Body of pancreas (tissue), 4 donors: ENCODE measurements around the gene ILDR1. TPM values are rescaled to one million over a fixed set of nuclear protein-coding genes. Genes with fewer than 3 reads are reported as not detected.

Experiments
- ATAC-seq: fragments of 150-250 bp; one replicate; pipeline ENCODE4 v1.9.1; 2016
- DNase-seq, 4 donors: peaks; one replicate each; pipeline ENCODE4 v3.0.0-alpha.2; 2019
- H3K27ac ChIP-seq, 4 donors: fragments of 200-600 bp; sonication (generic); 1 replicate in 3 of 4; 2 replicates in 1 of 4; pipeline versions ENCODE4 v1.5.1 to v1.6.1; 2016 to 2019; ENCODE audit warnings: mild to moderate bottlenecking in 1 of 4, mixed read lengths in 1 of 4, moderate library complexity in 1 of 4
- H3K27me3 ChIP-seq, 2 donors: fragments of 200-600 bp; sonication (generic); one replicate each; pipeline ENCODE4 v1.6.0; 2016; ENCODE audit warnings: mild to moderate bottlenecking in 1 of 2
- H3K36me3 ChIP-seq, 2 donors: fragments of 200-600 bp; sonication (generic); replicated peaks in 1 of 2; 2 replicates each; pipeline ENCODE4 v1.5.1; 2016; ENCODE audit warnings: low read depth in 2 of 2; ENCODE audit not compliant: insufficient read depth in 1 of 2
- H3K4me1 ChIP-seq: fragments of 200-600 bp; sonication (generic); one replicate; pipeline ENCODE4 v1.6.0; 2016
- H3K4me3 ChIP-seq, 2 donors: fragments of 200-600 bp; sonication (generic); 1 replicate in 1 of 2; 2 replicates in 1 of 2; pipeline ENCODE4 v1.5.1; 2016 to 2019
- H3K9me3 ChIP-seq, 3 donors: fragments of 200-600 bp; sonication (generic); 1 replicate in 2 of 3; 2 replicates in 1 of 3; pipeline ENCODE4 v1.5.1; 2016
- POLR2A ChIP-seq, 3 donors: fragments of 450-650 bp; IDR thresholded peaks; one replicate each; pipeline ENCODE4 v1.6.1; 2016; ENCODE audit warnings: antibody characterized with exemption in 3 of 3, mild to moderate bottlenecking in 2 of 3
- WGBS, 2 donors: methylation state at CpG; one replicate each; pipeline ENCODE4 v1.1.5; 2017; 5-methylcytosine and 5-hydroxymethylcytosine counted together
- intact Hi-C: fragments of 100-400 bp; cut with DNase I; formaldehyde crosslinking; loops from one replicate; pipeline ENCODE4 v1.15.1; 2023
- total RNA-seq, 2 donors: library from RNA; depleted of rRNA; stranded (reverse); fragments of >200 nt; gene quantifications; one replicate each; pipeline ENCODE4 v1.1.0, GENCODE V29; 2016
- TF ChIP-seq, protein P1 (sequence below), 7 experiments: fragments of 450-650 bp in 4 of 7; fragments of 200-600 bp in 3 of 7; sonication (generic) in 3 of 7; IDR thresholded peaks; one replicate each; pipeline ENCODE4 v1.5.1; 2016 to 2019; ENCODE audit warnings: antibody characterized with exemption in 7 of 7

ILDR1 gene
- total RNA-seq, 2 donors from 2014 or later: 2.9 to 4.6 TPM

- no peak for TF ChIP-seq POLR2A (IDR thresholded peaks at IDR 0.05)
- TF ChIP-seq, protein P1, sequence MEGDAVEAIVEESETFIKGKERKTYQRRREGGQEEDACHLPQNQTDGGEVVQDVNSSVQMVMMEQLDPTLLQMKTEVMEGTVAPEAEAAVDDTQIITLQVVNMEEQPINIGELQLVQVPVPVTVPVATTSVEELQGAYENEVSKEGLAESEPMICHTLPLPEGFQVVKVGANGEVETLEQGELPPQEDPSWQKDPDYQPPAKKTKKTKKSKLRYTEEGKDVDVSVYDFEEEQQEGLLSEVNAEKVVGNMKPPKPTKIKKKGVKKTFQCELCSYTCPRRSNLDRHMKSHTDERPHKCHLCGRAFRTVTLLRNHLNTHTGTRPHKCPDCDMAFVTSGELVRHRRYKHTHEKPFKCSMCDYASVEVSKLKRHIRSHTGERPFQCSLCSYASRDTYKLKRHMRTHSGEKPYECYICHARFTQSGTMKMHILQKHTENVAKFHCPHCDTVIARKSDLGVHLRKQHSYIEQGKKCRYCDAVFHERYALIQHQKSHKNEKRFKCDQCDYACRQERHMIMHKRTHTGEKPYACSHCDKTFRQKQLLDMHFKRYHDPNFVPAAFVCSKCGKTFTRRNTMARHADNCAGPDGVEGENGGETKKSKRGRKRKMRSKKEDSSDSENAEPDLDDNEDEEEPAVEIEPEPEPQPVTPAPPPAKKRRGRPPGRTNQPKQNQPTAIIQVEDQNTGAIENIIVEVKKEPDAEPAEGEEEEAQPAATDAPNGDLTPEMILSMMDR (IDR thresholded peaks at IDR 0.05): no peak
- DNase-seq (peak in 1 of 4 donors; percentile 40), ATAC-seq (no peak)
- intact Hi-C loops: no loop called here
- Histone ChIP-seq H3K4me1 (no peaks in the 10 kb centered on the region), H3K27ac (no peak overlapping the region), H3K9me3 (no peaks in the 10 kb centered on the region), H3K4me3 (no peak overlapping the region), H3K27me3 (no peaks in the 10 kb centered on the region), H3K36me3 (no peaks in the 10 kb centered on the region)
- WGBS, 2 donors: 78 to 97% methylated on average over 2 of the region's 2 CpGs
Measured at GRCh38 chr3:121957674-121958415, 64.2 kb downstream of the ILDR1 start.

DNA sequence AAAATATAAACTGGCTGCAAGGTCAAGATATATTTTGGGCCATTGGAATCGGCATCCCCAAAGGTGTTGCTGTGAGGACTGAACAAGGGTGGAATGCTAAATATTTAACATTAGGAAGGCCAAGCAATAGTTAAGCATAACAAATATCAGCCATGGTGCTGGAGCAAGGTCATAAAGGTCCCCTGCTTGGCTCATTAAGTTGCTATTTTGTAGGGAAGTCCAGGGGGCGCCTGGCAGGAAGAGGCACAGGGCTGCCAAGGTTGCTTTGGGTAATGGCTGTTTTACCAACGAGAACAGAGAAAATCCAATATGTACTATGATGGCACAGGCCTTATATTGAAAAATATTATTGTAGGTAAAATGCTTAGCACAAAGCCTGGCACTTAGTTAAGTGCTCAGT, 65.7 kb downstream of the ILDR1 start:
- intact Hi-C loops: no loop called here
- WGBS, 2 donors: 64 to 66% methylated on average over 3 of the region's 3 CpGs
- Histone ChIP-seq H3K4me1 (peaks cover 7% of the 10 kb centered on the region), H3K36me3 (no peaks in the 10 kb centered on the region), H3K4me3 (no peak overlapping the region), H3K27me3 (no peaks in the 10 kb centered on the region), H3K27ac (no peak overlapping the region), H3K9me3 (no peaks in the 10 kb centered on the region)
- no peak for TF ChIP-seq POLR2A (IDR thresholded peaks at IDR 0.05)
- TF ChIP-seq, protein P1 (IDR thresholded peaks at IDR 0.05): no peak
- no peak for DNase-seq
- no peak for ATAC-seq

DNA sequence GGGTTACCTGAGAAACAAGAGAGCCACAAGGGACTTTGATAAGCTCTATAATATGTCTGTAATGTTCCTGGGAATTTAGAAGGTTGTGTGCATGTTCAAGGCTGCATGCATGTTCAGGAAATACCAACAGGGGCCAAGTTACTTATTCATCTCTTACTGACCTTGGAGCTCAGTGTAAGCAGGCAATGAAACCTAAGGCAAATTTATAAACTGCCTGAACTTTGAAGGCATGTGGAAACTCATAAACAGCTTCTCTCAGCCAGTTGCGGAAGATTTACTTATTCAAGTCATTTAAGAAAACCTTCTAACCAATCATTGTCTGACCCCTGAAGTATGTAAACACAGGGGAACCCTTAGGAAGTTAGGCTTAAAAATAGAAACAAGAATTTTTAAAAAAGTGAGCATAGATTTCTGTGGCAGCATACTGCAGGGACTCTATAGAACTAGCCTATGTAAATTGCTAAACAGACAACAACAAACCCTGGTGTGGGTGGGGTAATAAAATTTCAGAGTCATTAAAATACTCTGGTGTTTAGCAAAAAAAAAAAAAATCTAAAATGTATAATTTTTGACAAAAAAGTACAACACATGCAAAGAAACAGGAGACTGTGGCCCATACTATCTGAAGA, 70.6 kb downstream of the ILDR1 start:
- intact Hi-C loops: no loop called here
- 3 to 14% methylated on average over 1 of the region's 1 CpG for WGBS, 2 donors
- DNase-seq (peak in 3 of 4 donors; percentile 33 to 47 (median 39)), ATAC-seq (peak; percentile 90)
- no peaks in the 10 kb centered on the region for H3K27me3 ChIP-seq
- peaks cover 17% of the 10 kb centered on the region for H3K4me1 ChIP-seq
- no peak for TF ChIP-seq POLR2A (IDR thresholded peaks at IDR 0.05)
- TF ChIP-seq, protein P1 (IDR thresholded peaks at IDR 0.05): peak in 1 of 7 experiments; percentile 18
- H3K4me3 ChIP-seq: no peak overlapping the region
- H3K9me3 ChIP-seq: no peaks in the 10 kb centered on the region
- peak overlapping the region in 3 of 4 donors; percentile 3 to 67 (median 46) for H3K27ac ChIP-seq
- H3K36me3 ChIP-seq: no peaks in the 10 kb centered on the region

GRCh38 chr3:121948641-121949040, 73.4 kb downstream of the ILDR1 start:
- DNase-seq: no peak
- Histone ChIP-seq H3K4me1 (peaks cover 18% of the 10 kb centered on the region), H3K27ac (no peak overlapping the region), H3K4me3 (no peak overlapping the region), H3K36me3 (no peaks in the 10 kb centered on the region), H3K9me3 (no peaks in the 10 kb centered on the region), H3K27me3 (no peaks in the 10 kb centered on the region)
- intact Hi-C loops: no loop called here
- no peak for TF ChIP-seq POLR2A (IDR thresholded peaks at IDR 0.05)
- TF ChIP-seq, protein P1 (IDR thresholded peaks at IDR 0.05): no peak
- ATAC-seq: no peak
- 82 to 91% methylated on average over 1 of the region's 1 CpG for WGBS, 2 donors
